Lung (tissue), 12 donors: ENCODE measurements around the gene EVA1C. TPM values are rescaled to one million over a fixed set of nuclear protein-coding genes. Genes with fewer than 3 reads are reported as not detected.
A peak's percentile ranks its signal among the peaks of the same experiment; 100 is the strongest.

Experiments
- ATAC-seq: fragments of 200-7000 bp; cut with Tn5 transposase; one replicate; pipeline ENCODE4 v1.9.1; 2020; ENCODE audit warnings: moderate number of reproducible peaks; ENCODE audit not compliant: insufficient read depth, low FRiP score
- DNase-seq, 3 donors: peaks; one replicate each; pipeline ENCODE4 v3.0.0-alpha.2; 2013 to 2017
- H3K27ac ChIP-seq, 2 donors: one replicate each; pipeline ENCODE4 v1.5.1; 2013; ENCODE audit warnings: mild to moderate bottlenecking in 2 of 2, moderate library complexity in 2 of 2, control low read depth in 1 of 2, inconsistent platforms in 1 of 2, low read depth in 1 of 2, low read length in 1 of 2
- H3K27me3 ChIP-seq, 3 donors: one replicate each; pipeline ENCODE4 v1.5.1; 2013; ENCODE audit warnings: low read length in 2 of 3; ENCODE audit not compliant: control insufficient read depth in 3 of 3, insufficient read depth in 3 of 3
- H3K36me3 ChIP-seq, 4 donors: one replicate each; pipeline ENCODE4 v1.5.1; 2013; ENCODE audit warnings: low read length in 4 of 4, mild to moderate bottlenecking in 1 of 4, moderate library complexity in 1 of 4; ENCODE audit not compliant: control insufficient read depth in 4 of 4, insufficient read depth in 4 of 4
- H3K4me1 ChIP-seq, 5 donors: one replicate each; pipeline ENCODE4 v1.5.1; 2013; ENCODE audit warnings: low read length in 5 of 5, mild to moderate bottlenecking in 2 of 5, moderate library complexity in 1 of 5; ENCODE audit not compliant: control insufficient read depth in 5 of 5, insufficient read depth in 5 of 5
- H3K4me3 ChIP-seq: one replicate; pipeline ENCODE4 v1.5.1; 2013; ENCODE audit warnings: mild to moderate bottlenecking, control low read depth, moderate library complexity
- H3K9ac ChIP-seq, 2 donors: one replicate each; pipeline ENCODE4 v1.5.1; 2013; ENCODE audit warnings: low read length in 2 of 2, control low read depth in 1 of 2; ENCODE audit not compliant: insufficient read depth in 1 of 2
- H3K9me3 ChIP-seq, 4 donors: one replicate each; pipeline ENCODE4 v1.5.1; 2013; ENCODE audit warnings: low read length in 3 of 4, mild to moderate bottlenecking in 1 of 4, moderate library complexity in 1 of 4; ENCODE audit not compliant: control insufficient read depth in 4 of 4, insufficient read depth in 3 of 4
- CTCF ChIP-seq: IDR thresholded peaks from 2 replicates; pipeline ENCODE4 v1.5.1; 2012; ENCODE audit warnings: mild to moderate bottlenecking; ENCODE audit errors: control extremely low read depth, extremely low read depth
- WGBS, 2 donors: extraction: QIAGEN DNeasy Blood & Tissue Kit; methylation state at CpG; one replicate each; pipeline ENCODE4 v1.1.7; 2013; 5-methylcytosine and 5-hydroxymethylcytosine counted together
- polyA plus RNA-seq, 2 donors: library from polyadenylated mRNA; stranded (reverse); fragments of 200-250 nt; gene quantifications; one replicate each; pipeline ENCODE4 v1.2.1, GENCODE V29; 2013
- total RNA-seq, 2 donors: library from RNA; depleted of rRNA in 1 of 2; stranded (reverse); fragments of >200 nt in 1 of 2; gene quantifications; one replicate each; pipeline ENCODE4 v1.2.1, GENCODE V29; 2014 to 2021
- donor health status: control.
- donor health status: control.
- donor health status: Bipolar disorder and iron deficiency.
- donor health status: healthy.
- donor health status: DM: yes; HTN: yes; CAD: no.

Gene EVA1C
- total and polyA plus RNA-seq, 4 donors: 13.9 to 59.0 (median 48.6) TPM

GRCh38 chr21:32463367-32463766, 50.9 kb downstream of the EVA1C start:
- no peak overlapping the region for H3K27ac ChIP-seq
- ATAC-seq (no peak), DNase-seq (no peak)
- no peak overlapping the region for H3K4me3 ChIP-seq
- H3K9me3 ChIP-seq: no peaks in the 10 kb centered on the region
- H3K27me3 ChIP-seq: no peaks in the 10 kb centered on the region
- TF ChIP-seq CTCF: no peak
- H3K36me3 ChIP-seq: peaks cover 0 to 14% (median 6%) of the 10 kb centered on the region in 4 donors
- 88 to 90% methylated on average over 7 of the region's 7 CpGs for WGBS, 2 donors
- H3K9ac ChIP-seq: no peak overlapping the region
- peaks cover 0 to 1% (median 0%) of the 10 kb centered on the region in 5 donors for H3K4me1 ChIP-seq

- Histone ChIP-seq H3K4me3 (no peak overlapping the region), H3K4me1 (peaks cover 0 to 1% (median 0%) of the 10 kb centered on the region in 5 donors), H3K27ac (peak overlapping the region in 1 of 2 donors; percentile 65), H3K9ac (no peak overlapping the region), H3K27me3 (no peaks in the 10 kb centered on the region), H3K36me3 (peaks cover 0 to 14% (median 7%) of the 10 kb centered on the region in 4 donors), H3K9me3 (no peaks in the 10 kb centered on the region)
- DNase-seq (no peak), ATAC-seq (no peak)
- no peak for TF ChIP-seq CTCF
- WGBS, 2 donors: 62 to 78% methylated on average over 8 of the region's 8 CpGs
Observed at GRCh38 chr21:32463889-32464300, 51.4 kb downstream of the EVA1C start.

GRCh38 chr21:32467291-32467690, 54.8 kb downstream of the EVA1C start:
- ATAC-seq (no peak), DNase-seq (no peak)
- Histone ChIP-seq H3K36me3 (peaks cover 0 to 15% (median 7%) of the 10 kb centered on the region in 4 donors), H3K9ac (no peak overlapping the region), H3K27ac (no peak overlapping the region), H3K9me3 (no peaks in the 10 kb centered on the region), H3K4me1 (peaks cover 0 to 1% (median 0%) of the 10 kb centered on the region in 5 donors), H3K27me3 (no peaks in the 10 kb centered on the region), H3K4me3 (no peak overlapping the region)
- 91 to 93% methylated on average over 4 of the region's 4 CpGs for WGBS, 2 donors
- no peak for TF ChIP-seq CTCF

GRCh38 chr21:32468681-32469111, 56.2 kb downstream of the EVA1C start:
- H3K4me3 ChIP-seq: no peak overlapping the region
- no peaks in the 10 kb centered on the region for H3K27me3 ChIP-seq
- H3K27ac ChIP-seq: no peak overlapping the region
- H3K9ac ChIP-seq: no peak overlapping the region
- DNase-seq (no peak), ATAC-seq (no peak)
- H3K9me3 ChIP-seq: no peaks in the 10 kb centered on the region
- H3K36me3 ChIP-seq: peaks cover 0 to 25% (median 7%) of the 10 kb centered on the region in 4 donors
- no peak for TF ChIP-seq CTCF
- H3K4me1 ChIP-seq: no peaks in the 10 kb centered on the region
- 83 to 88% methylated on average over 6 of the region's 6 CpGs for WGBS, 2 donors
